ENCODE measurements around the gene LYL1.
A peak's percentile ranks its signal among the peaks of the same experiment; 100 is the strongest.

The LYL1 gene

GRCh38 chr19:13104848-13105711 is 2.4 kb upstream of the LYL1 start:
- no peak for DNase-seq (ENCODE audit: low read depth)
- no peak overlapping the region for H3K4me3 ChIP-seq (ENCODE audit: low read depth, low read length)

GRCh38 chr19:13104360-13104847 is 1.7 kb upstream of the LYL1 start:
- no peak overlapping the region for H3K4me3 ChIP-seq (ENCODE audit: low read depth, low read length)
- DNase-seq (ENCODE audit: low read depth): peak; percentile 82

More at GRCh38 chr19:13104848-13105711, 2.4 kb upstream of the LYL1 start:
- TF ChIP-seq MYC (IDR thresholded peaks at IDR 0.05; ENCODE audit: low read depth, low read length) (no peak), POLR2A (IDR thresholded peaks at IDR 0.05; ENCODE audit: extremely low read depth, insufficient read length) (no peak), CTCF (IDR thresholded peaks at IDR 0.05; ENCODE audit: low read depth, low read length) (no peak), MAX (IDR thresholded peaks at IDR 0.05; ENCODE audit: low read depth, low read length) (no peak)

GRCh38 chr19:13103581-13104359 is 1.1 kb upstream of the LYL1 start:
- DNase-seq (ENCODE audit: low read depth): peak; percentile 80
- H3K4me3 ChIP-seq (ENCODE audit: low read depth, low read length): peak overlapping the region; percentile 98
- TF ChIP-seq CTCF (IDR thresholded peaks at IDR 0.05; ENCODE audit: low read depth, low read length) (no peak), POLR2A (IDR thresholded peaks at IDR 0.05; ENCODE audit: extremely low read depth, insufficient read length) (no peak), MYC (IDR thresholded peaks at IDR 0.05; ENCODE audit: low read depth, low read length) (no peak), MAX (IDR thresholded peaks at IDR 0.05; ENCODE audit: low read depth, low read length) (no peak)

More at GRCh38 chr19:13104360-13104847, 1.7 kb upstream of the LYL1 start:
- TF ChIP-seq MAX (IDR thresholded peaks at IDR 0.05; ENCODE audit: low read depth, low read length) (peak; percentile 90), CTCF (IDR thresholded peaks at IDR 0.05; ENCODE audit: low read depth, low read length) (peak; percentile 57), MYC (IDR thresholded peaks at IDR 0.05; ENCODE audit: low read depth, low read length) (peak; percentile 88), POLR2A (IDR thresholded peaks at IDR 0.05; ENCODE audit: extremely low read depth, insufficient read length) (no peak)

- peak overlapping the region; percentile 98 for H3K4me3 ChIP-seq (ENCODE audit: low read depth, low read length)
- TF ChIP-seq POLR2A (IDR thresholded peaks at IDR 0.05; ENCODE audit: extremely low read depth, insufficient read length) (no peak), MYC (IDR thresholded peaks at IDR 0.05; ENCODE audit: low read depth, low read length) (no peak), CTCF (IDR thresholded peaks at IDR 0.05; ENCODE audit: low read depth, low read length) (no peak), MAX (IDR thresholded peaks at IDR 0.05; ENCODE audit: low read depth, low read length) (no peak)
- no peak for DNase-seq (ENCODE audit: low read depth)
Observed at GRCh38 chr19:13102416-13102665, 317 bp downstream of the LYL1 start.

GRCh38 chr19:13101590-13102415 is 855 bp downstream of the LYL1 start:
- no peak for DNase-seq (ENCODE audit: low read depth)
- no peak for TF ChIP-seq CTCF (IDR thresholded peaks at IDR 0.05; ENCODE audit: low read depth, low read length)
- TF ChIP-seq MAX (IDR thresholded peaks at IDR 0.05; ENCODE audit: low read depth, low read length): no peak
- TF ChIP-seq POLR2A (IDR thresholded peaks at IDR 0.05; ENCODE audit: extremely low read depth, insufficient read length): no peak
- TF ChIP-seq MYC (IDR thresholded peaks at IDR 0.05; ENCODE audit: low read depth, low read length): no peak
- H3K4me3 ChIP-seq (ENCODE audit: low read depth, low read length): peak overlapping the region; percentile 98

Data from NB4 (cell line).